B cell (primary cell): ENCODE measurements around the gene GAK.

Experiments used
- EZH2 ChIP-seq: IDR thresholded peaks from 2 replicates; pipeline ENCODE4 v1.6.1; 2012; ENCODE audit warnings: borderline replicate concordance, low read depth, mild to moderate bottlenecking, moderate library complexity, low read length; ENCODE audit not compliant: insufficient read depth, poor library complexity, severe bottlenecking
- TF ChIP-seq, protein P1 (sequence below): fragments of 200-600 bp; IDR thresholded peaks from one replicate; pipeline ENCODE4 v1.8.0; 2022; ENCODE audit warnings: antibody characterized with exemption, mild to moderate bottlenecking

DNA sequence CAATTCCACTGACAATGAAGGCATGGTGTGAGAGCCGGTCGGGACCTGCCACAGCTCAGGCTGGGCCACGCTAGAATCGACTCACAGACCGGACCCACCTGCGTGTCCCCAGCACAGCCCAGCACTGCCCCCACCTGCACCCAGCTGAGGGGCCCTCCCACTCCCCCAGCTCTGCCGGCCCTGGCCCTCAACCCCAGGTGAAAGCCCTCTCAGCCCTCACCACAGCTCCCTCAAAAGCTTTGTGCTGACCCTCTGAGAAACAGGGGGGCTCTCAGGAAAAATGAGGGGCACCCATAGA, 25.1 kb downstream of the GAK start:
- TF ChIP-seq, protein P1, sequence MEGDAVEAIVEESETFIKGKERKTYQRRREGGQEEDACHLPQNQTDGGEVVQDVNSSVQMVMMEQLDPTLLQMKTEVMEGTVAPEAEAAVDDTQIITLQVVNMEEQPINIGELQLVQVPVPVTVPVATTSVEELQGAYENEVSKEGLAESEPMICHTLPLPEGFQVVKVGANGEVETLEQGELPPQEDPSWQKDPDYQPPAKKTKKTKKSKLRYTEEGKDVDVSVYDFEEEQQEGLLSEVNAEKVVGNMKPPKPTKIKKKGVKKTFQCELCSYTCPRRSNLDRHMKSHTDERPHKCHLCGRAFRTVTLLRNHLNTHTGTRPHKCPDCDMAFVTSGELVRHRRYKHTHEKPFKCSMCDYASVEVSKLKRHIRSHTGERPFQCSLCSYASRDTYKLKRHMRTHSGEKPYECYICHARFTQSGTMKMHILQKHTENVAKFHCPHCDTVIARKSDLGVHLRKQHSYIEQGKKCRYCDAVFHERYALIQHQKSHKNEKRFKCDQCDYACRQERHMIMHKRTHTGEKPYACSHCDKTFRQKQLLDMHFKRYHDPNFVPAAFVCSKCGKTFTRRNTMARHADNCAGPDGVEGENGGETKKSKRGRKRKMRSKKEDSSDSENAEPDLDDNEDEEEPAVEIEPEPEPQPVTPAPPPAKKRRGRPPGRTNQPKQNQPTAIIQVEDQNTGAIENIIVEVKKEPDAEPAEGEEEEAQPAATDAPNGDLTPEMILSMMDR, result no peak
- no peak for TF ChIP-seq EZH2
